ENCODE measurements around the gene DESI2. TPM values are rescaled to one million over a fixed set of nuclear protein-coding genes. Genes with fewer than 3 reads are reported as not detected.

DESI2 gene
- total RNA-seq, 1 donor from 2014 or later: 25.8 TPM

DNA sequence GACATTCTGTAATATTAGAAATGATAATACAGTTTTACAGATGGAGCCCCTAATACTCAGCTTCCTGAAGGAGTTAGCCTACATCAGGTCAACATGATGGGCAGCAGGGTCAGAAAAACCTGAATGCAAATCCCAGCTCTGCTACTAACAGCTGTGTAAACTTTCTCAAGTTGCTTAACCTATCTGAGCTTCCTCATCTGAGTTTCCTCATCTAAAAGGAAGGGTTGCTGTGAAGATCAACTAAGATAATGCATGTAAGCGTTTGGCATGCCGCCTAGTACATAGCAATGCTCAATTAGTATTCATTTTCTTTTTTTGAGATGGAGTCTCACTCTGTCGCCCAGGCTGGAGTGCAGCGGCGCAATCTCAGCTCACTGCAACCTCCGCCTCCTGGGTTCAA, 18.4 kb upstream of the DESI2 start:
- Mint-ChIP-seq H3K9me3 (no peaks in the 10 kb centered on the region), H3K36me3 (ENCODE audit: low read depth) (no peaks in the 10 kb centered on the region), H3K4me3 (no peak overlapping the region), H3K27me3 (peaks cover 3% of the 10 kb centered on the region), H3K27ac (no peak overlapping the region), H3K4me1 (no peaks in the 10 kb centered on the region)
- DNase-seq (no peak), ATAC-seq (ENCODE audit: low read depth) (no peak)
- TF ChIP-seq, protein P1, sequence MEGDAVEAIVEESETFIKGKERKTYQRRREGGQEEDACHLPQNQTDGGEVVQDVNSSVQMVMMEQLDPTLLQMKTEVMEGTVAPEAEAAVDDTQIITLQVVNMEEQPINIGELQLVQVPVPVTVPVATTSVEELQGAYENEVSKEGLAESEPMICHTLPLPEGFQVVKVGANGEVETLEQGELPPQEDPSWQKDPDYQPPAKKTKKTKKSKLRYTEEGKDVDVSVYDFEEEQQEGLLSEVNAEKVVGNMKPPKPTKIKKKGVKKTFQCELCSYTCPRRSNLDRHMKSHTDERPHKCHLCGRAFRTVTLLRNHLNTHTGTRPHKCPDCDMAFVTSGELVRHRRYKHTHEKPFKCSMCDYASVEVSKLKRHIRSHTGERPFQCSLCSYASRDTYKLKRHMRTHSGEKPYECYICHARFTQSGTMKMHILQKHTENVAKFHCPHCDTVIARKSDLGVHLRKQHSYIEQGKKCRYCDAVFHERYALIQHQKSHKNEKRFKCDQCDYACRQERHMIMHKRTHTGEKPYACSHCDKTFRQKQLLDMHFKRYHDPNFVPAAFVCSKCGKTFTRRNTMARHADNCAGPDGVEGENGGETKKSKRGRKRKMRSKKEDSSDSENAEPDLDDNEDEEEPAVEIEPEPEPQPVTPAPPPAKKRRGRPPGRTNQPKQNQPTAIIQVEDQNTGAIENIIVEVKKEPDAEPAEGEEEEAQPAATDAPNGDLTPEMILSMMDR (IDR thresholded peaks at IDR 0.05): no peak
- ChIA-PET POLR2A (no interaction called here), CTCF (no interaction called here)
- intact Hi-C loops (cut with micrococcal nuclease): no loop called here

- ATAC-seq (ENCODE audit: low read depth) (no peak), DNase-seq (no peak)
- H3K4me3 Mint-ChIP-seq: no peak overlapping the region
- no peak overlapping the region for H3K27ac Mint-ChIP-seq
- no peaks in the 10 kb centered on the region for H3K4me1 Mint-ChIP-seq
- ChIA-PET POLR2A (no interaction called here), CTCF (no interaction called here)
- no peaks in the 10 kb centered on the region for H3K36me3 Mint-ChIP-seq (ENCODE audit: low read depth)
- H3K27me3 Mint-ChIP-seq: peaks cover 2% of the 10 kb centered on the region
- intact Hi-C loops (cut with micrococcal nuclease): no loop called here
- TF ChIP-seq, protein P1 (IDR thresholded peaks at IDR 0.05): no peak
- H3K9me3 Mint-ChIP-seq: no peaks in the 10 kb centered on the region
Measured at GRCh38 chr1:244636488-244637259, 16.3 kb upstream of the DESI2 start.

- no peaks in the 10 kb centered on the region for H3K4me1 Mint-ChIP-seq
- CTCF ChIA-PET: no interaction called here
- no peak for ATAC-seq (ENCODE audit: low read depth)
- no peaks in the 10 kb centered on the region for H3K9me3 Mint-ChIP-seq
- no peaks in the 10 kb centered on the region for H3K36me3 Mint-ChIP-seq (ENCODE audit: low read depth)
- TF ChIP-seq, protein P1 (IDR thresholded peaks at IDR 0.05): no peak
- POLR2A ChIA-PET: no interaction called here
- H3K27ac Mint-ChIP-seq: no peak overlapping the region
- H3K4me3 Mint-ChIP-seq: no peak overlapping the region
- H3K27me3 Mint-ChIP-seq: peaks cover 8% of the 10 kb centered on the region
- DNase-seq: no peak
- intact Hi-C loops (cut with micrococcal nuclease): no loop called here
Measured at GRCh38 chr1:244639561-244639960, 13.4 kb upstream of the DESI2 start.

DNA sequence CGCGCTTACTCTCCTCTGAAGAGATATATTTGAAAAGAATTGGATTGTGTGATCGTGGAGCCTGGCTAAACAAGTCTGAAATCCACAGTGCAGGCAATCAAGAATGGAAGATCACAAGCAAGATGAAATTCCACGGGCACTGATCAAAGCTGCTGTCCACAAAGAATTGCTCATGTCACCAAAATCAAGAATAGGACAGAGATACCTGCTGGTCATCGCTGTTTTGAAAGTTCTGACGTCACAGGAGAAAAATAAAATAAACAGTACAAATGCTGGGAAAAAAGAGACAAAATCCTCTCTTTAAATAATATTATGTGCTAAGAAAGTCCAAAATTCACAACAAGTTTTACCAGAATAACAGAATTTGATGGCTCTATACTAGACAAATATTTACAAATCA, 12.0 kb upstream of the DESI2 start:
- POLR2A ChIA-PET: no interaction called here
- CTCF ChIA-PET: interaction anchor here (1.1 kb wide), 1 partner anchor 37 kb away, joined by 3 read pairs; no protein-coding TSS in a partner anchor
- ATAC-seq (ENCODE audit: low read depth) (no peak), DNase-seq (no peak)
- TF ChIP-seq, protein P1 (IDR thresholded peaks at IDR 0.05): no peak
- H3K9me3 Mint-ChIP-seq: no peaks in the 10 kb centered on the region
- H3K4me3 Mint-ChIP-seq: no peak overlapping the region
- H3K36me3 Mint-ChIP-seq (ENCODE audit: low read depth): no peaks in the 10 kb centered on the region
- H3K27me3 Mint-ChIP-seq: peaks cover 8% of the 10 kb centered on the region
- intact Hi-C loops (cut with micrococcal nuclease): no loop called here
- H3K27ac Mint-ChIP-seq: no peak overlapping the region
- H3K4me1 Mint-ChIP-seq: no peaks in the 10 kb centered on the region

DNA sequence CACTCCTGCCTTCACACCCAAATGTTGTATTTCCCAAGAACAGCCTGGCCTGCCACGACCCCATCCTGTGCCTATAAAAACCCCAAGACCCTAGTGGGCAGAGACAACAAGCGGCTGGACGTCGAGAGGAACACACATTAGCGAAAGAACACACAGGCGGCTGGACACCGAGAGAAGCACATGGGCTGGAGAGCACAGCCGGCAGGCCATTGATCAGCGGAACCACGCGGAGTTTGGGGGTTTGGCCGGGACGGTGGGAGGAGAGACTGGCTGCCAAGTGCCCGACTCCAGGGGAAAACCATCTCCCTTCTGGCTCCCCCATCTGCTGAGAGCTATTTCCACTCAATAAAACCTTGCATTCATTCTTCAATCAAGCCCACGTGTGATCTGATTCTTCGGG, 10.4 kb upstream of the DESI2 start:
- POLR2A ChIA-PET: no interaction called here
- Mint-ChIP-seq H3K36me3 (ENCODE audit: low read depth) (no peaks in the 10 kb centered on the region), H3K27ac (no peak overlapping the region), H3K4me3 (no peak overlapping the region), H3K4me1 (no peaks in the 10 kb centered on the region), H3K27me3 (peaks cover 15% of the 10 kb centered on the region), H3K9me3 (no peaks in the 10 kb centered on the region)
- CTCF ChIA-PET: no interaction called here
- DNase-seq (no peak), ATAC-seq (ENCODE audit: low read depth) (no peak)
- intact Hi-C loops (cut with micrococcal nuclease): no loop called here
- TF ChIP-seq, protein P1 (IDR thresholded peaks at IDR 0.05): no peak
